GM12872 (cell line): ENCODE data around the gene PBX3.

Experiments
- CTCF ChIP-seq: IDR thresholded peaks from 3 replicates; pipeline ENCODE4 v1.5.1; 2011; ENCODE audit warnings: low read depth, mild to moderate bottlenecking, low read length, moderate library complexity; ENCODE audit not compliant: insufficient read depth

Gene PBX3

GRCh38 chr9:125707472-125707804 is 39.7 kb upstream of the PBX3 start:
- TF ChIP-seq CTCF: no peak

GRCh38 chr9:125726456-125727132 is 20.6 kb upstream of the PBX3 start:
- TF ChIP-seq CTCF: no peak

GRCh38 chr9:125730168-125730567 is 17.0 kb upstream of the PBX3 start:
- no peak for TF ChIP-seq CTCF

DNA sequence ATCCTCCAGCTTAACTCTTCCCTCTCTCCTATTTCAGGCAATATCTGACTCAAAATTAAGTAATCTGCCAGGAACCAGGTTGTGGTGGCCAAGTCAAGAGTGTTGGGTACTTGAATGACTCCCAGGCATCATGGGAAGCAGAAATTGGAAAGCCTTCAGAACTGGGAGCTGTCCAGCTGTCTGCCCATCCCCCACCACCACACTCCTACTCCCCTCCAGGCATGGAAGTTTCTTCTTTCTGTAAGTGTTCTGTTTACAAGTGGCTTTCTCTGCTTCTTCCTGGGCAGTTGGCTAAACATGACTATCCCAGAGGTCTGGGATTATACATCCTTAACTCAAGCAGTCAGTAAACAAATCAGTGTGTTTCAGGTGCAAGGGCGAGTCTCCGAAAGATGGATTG is 14.6 kb upstream of the PBX3 start:
- TF ChIP-seq CTCF: no peak

DNA sequence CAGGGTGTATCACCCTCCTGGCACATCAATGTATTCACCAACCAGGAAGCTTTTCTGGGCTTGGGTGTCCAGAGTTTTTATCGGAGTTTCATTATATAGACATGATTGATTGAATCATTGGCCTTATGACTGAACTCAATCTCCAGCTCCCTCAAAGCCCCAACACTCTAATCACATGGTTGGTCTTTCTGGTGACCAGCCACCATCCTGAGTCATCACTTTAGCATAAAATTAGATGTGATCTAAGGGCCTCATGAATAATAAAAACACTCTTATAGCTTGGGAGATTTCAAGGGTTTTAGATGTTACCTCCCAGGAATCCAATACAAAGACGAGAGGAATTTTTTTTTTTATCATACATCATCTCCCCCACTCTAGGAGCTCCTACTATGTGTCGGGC is 7.7 kb upstream of the PBX3 start:
- no peak for TF ChIP-seq CTCF

DNA sequence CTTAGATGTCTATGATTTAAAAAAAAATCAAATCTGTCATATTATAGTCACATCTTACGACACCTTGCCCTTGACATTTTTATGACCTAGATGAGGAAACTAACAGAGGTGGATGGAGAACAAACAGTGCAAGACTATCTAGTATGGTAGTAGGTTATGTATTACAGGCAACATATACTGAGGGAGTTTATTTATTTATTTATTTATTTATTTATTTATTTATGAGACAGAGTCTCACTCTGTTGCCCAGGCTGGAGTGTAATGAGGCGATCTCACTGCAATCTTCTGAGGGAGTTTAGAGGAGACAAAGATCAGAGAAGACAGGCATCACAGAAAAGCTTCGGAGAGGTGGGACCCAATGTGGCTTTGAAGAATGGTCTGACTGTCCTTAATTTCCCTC is 4.5 kb upstream of the PBX3 start:
- TF ChIP-seq CTCF: no peak

GRCh38 chr9:125743682-125744428 is 3.3 kb upstream of the PBX3 start:
- TF ChIP-seq CTCF: no peak
